Measurements from ENCODE around the gene RNASE7.
"Not testable (repeated sequence)": the region's sequence is repeated elsewhere in the genome, so short reads cannot be mapped to it uniquely, and the experiment has no call there.

RNASE7 gene

GRCh38 chr14:21023817-21024584, 18.2 kb upstream of the RNASE7 start:
- DNase-seq (ENCODE audit: low read depth) = no peak

GRCh38 chr14:21024585-21025370, 17.4 kb upstream of the RNASE7 start, which contains the start of gene NDRG2:
NDRG2 (minus strand) TSS chr14:21025061; CDS start chr14:21023315, 1,746 bp downstream.
- DNase-seq (ENCODE audit: low read depth) = no peak

- DNase-seq (ENCODE audit: low read depth) = no peak
Measured at GRCh38 chr14:21025371-21026273, 16.5 kb upstream of the RNASE7 start.

- no peak for DNase-seq (ENCODE audit: low read depth)
Measured at GRCh38 chr14:21026274-21026987, 15.7 kb upstream of the RNASE7 start.

GRCh38 chr14:21026988-21027315, 15.2 kb upstream of the RNASE7 start:
- DNase-seq (ENCODE audit: low read depth) = no peak

GRCh38 chr14:21029917-21030316, 12.2 kb upstream of the RNASE7 start, which contains the start of gene TPPP2:
TPPP2 (plus strand) TSS chr14:21030217; CDS start chr14:21030582, 365 bp downstream.
- DNase-seq (ENCODE audit: low read depth) = no peak

GRCh38 chr14:21030531-21030930, 11.6 kb upstream of the RNASE7 start:
- no peak for DNase-seq (ENCODE audit: low read depth)

- no peak for DNase-seq (ENCODE audit: low read depth)
Measured at GRCh38 chr14:21032326-21033132, 9.6 kb upstream of the RNASE7 start.

GRCh38 chr14:21033133-21033698, 8.9 kb upstream of the RNASE7 start:
- no peak for DNase-seq (ENCODE audit: low read depth)

GRCh38 chr14:21034707-21035106, 7.5 kb upstream of the RNASE7 start, which contains the start of gene RNASE13:
RNASE13 (minus strand) TSS chr14:21034807; CDS start chr14:21034288, 519 bp downstream.
- no peak for DNase-seq (ENCODE audit: low read depth)

- DNase-seq (ENCODE audit: low read depth) = no peak
Measured at GRCh38 chr14:21036751-21037150, 5.4 kb upstream of the RNASE7 start.

GRCh38 chr14:21037156-21037555, 5.0 kb upstream of the RNASE7 start:
- no peak for DNase-seq (ENCODE audit: low read depth)

GRCh38 chr14:21038441-21039422, 3.4 kb upstream of the RNASE7 start:
- DNase-seq (ENCODE audit: low read depth) = no peak

GRCh38 chr14:21039585-21040369, 2.4 kb upstream of the RNASE7 start:
- DNase-seq (ENCODE audit: low read depth) = no peak

GRCh38 chr14:21040370-21040925, 1.7 kb upstream of the RNASE7 start:
- DNase-seq (ENCODE audit: low read depth) = no peak

GRCh38 chr14:21040941-21041340, 1.2 kb upstream of the RNASE7 start:
- DNase-seq (ENCODE audit: low read depth) = not testable (repeated sequence)

GRCh38 chr14:21042918-21043317, 756 bp downstream of the RNASE7 start:
- no peak for DNase-seq (ENCODE audit: low read depth)
